ENCODE measurements around the gene ATOX1. TPM values are rescaled to one million over a fixed set of nuclear protein-coding genes. Genes with fewer than 3 reads are reported as not detected.

Gene ATOX1
- total RNA-seq, 1 donor from 2014 or later = 26.9 TPM

GRCh38 chr5:151772846-151773561 lies 14.6 kb upstream of the ATOX1 start:
- DNase-seq (ENCODE audit: low read depth) (peak; percentile 66), FAIRE-seq (no peak)
- TF ChIP-seq CTCF (IDR thresholded peaks at IDR 0.05; ENCODE audit: insufficient read depth, low read length, severe bottlenecking) = no peak
- peaks cover 4% of the 10 kb centered on the region for H3K36me3 ChIP-seq (ENCODE audit: control insufficient read depth, insufficient read depth, low read length)
- peak overlapping the region; percentile 92 for H3K4me3 ChIP-seq (ENCODE audit: low read depth, low read length)
- H3K27me3 ChIP-seq (ENCODE audit: control insufficient read depth, insufficient read depth, low read length) = no peaks in the 10 kb centered on the region

GRCh38 chr5:151772029-151772845 lies 13.8 kb upstream of the ATOX1 start:
- DNase-seq (ENCODE audit: low read depth) (no peak), FAIRE-seq (no peak)
- Histone ChIP-seq H3K27me3 (ENCODE audit: control insufficient read depth, insufficient read depth, low read length) (no peaks in the 10 kb centered on the region), H3K4me3 (ENCODE audit: low read depth, low read length) (peak overlapping the region; percentile 92), H3K36me3 (ENCODE audit: control insufficient read depth, insufficient read depth, low read length) (peaks cover 3% of the 10 kb centered on the region)
- no peak for TF ChIP-seq CTCF (IDR thresholded peaks at IDR 0.05; ENCODE audit: insufficient read depth, low read length, severe bottlenecking)

- DNase-seq (ENCODE audit: low read depth) = peak; percentile 100
- TF ChIP-seq CTCF (IDR thresholded peaks at IDR 0.05; ENCODE audit: insufficient read depth, low read length, severe bottlenecking) = peak; percentile 59
- Histone ChIP-seq H3K27me3 (ENCODE audit: control insufficient read depth, insufficient read depth, low read length) (no peaks in the 10 kb centered on the region), H3K4me3 (ENCODE audit: low read depth, low read length) (peak within 1 kb of the TSS; percentile 92), H3K36me3 (ENCODE audit: control insufficient read depth, insufficient read depth, low read length) (peaks cover 3% of the 10 kb centered on the region)
- peak; percentile 96 for FAIRE-seq
These were observed 13.0 kb upstream of the ATOX1 start, which contains the start of gene G3BP1 for GRCh38 chr5:151771259-151772028. Gene G3BP1, plus strand, starts transcription at chr5:151771954. Its CDS starts 14,667 bp downstream, at chr5:151786621.

GRCh38 chr5:151770383-151771258 lies 12.2 kb upstream of the ATOX1 start:
- DNase-seq (ENCODE audit: low read depth) (peak; percentile 21), FAIRE-seq (no peak)
- Histone ChIP-seq H3K4me3 (ENCODE audit: low read depth, low read length) (peak overlapping the region; percentile 52), H3K27me3 (ENCODE audit: control insufficient read depth, insufficient read depth, low read length) (no peaks in the 10 kb centered on the region), H3K36me3 (ENCODE audit: control insufficient read depth, insufficient read depth, low read length) (peaks cover 2% of the 10 kb centered on the region)
- TF ChIP-seq CTCF (IDR thresholded peaks at IDR 0.05; ENCODE audit: insufficient read depth, low read length, severe bottlenecking) = no peak

- DNase-seq (ENCODE audit: low read depth) = no peak
- Histone ChIP-seq H3K36me3 (ENCODE audit: control insufficient read depth, insufficient read depth, low read length) (no peaks in the 10 kb centered on the region), H3K27me3 (ENCODE audit: control insufficient read depth, insufficient read depth, low read length) (no peaks in the 10 kb centered on the region), H3K4me3 (ENCODE audit: low read depth, low read length) (no peak overlapping the region)
- no peak for FAIRE-seq
- TF ChIP-seq CTCF (IDR thresholded peaks at IDR 0.05; ENCODE audit: insufficient read depth, low read length, severe bottlenecking) = no peak
These were observed 8.5 kb upstream of the ATOX1 start for GRCh38 chr5:151766975-151767374.

All from bronchial epithelial cell (primary cell).